ENCODE measurements around the gene STH. TPM values are rescaled to one million over a fixed set of nuclear protein-coding genes. Genes with fewer than 3 reads are reported as not detected.

STH gene
- total RNA-seq, 4 donors from 2014 or later: not detected

DNA sequence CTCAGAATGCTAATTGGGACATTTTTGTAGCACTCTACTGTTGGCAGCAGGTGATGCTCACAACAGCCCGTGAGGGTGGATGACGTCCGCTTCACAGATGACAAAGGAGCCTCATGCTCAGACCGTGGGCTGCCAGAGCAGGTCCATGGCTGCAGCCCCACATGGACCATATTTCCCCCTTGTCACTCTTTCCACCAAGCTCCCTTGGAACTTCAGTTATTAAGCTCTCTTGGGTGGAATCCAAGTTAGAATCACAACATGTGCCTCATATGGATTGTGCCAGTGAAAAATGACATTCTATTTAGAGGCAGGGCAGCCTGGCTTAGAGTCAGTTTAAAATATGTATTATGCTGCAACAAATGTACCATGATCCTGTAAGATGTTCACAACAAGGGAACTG is 33.2 kb upstream of the STH start:
- Histone ChIP-seq H3K4me3 (no peak overlapping the region), H3K27me3 (no peaks in the 10 kb centered on the region), H3K36me3 (no peaks in the 10 kb centered on the region), H3K27ac (peak overlapping the region in 3 of 4 donors; percentile 9 to 68 (median 45)), H3K9me3 (no peaks in the 10 kb centered on the region), H3K4me1 (peaks cover 6 to 56% (median 9%) of the 10 kb centered on the region in 3 donors)
- 40 to 51% methylated on average over 1 to 4 of the region's 4 CpGs for WGBS, 2 donors
- intact Hi-C loops (cut with DNase I): no loop called here
- no peak for DNase-seq
- no peak for TF ChIP-seq POLR2A (IDR thresholded peaks at IDR 0.05)
- TF ChIP-seq, protein P1, sequence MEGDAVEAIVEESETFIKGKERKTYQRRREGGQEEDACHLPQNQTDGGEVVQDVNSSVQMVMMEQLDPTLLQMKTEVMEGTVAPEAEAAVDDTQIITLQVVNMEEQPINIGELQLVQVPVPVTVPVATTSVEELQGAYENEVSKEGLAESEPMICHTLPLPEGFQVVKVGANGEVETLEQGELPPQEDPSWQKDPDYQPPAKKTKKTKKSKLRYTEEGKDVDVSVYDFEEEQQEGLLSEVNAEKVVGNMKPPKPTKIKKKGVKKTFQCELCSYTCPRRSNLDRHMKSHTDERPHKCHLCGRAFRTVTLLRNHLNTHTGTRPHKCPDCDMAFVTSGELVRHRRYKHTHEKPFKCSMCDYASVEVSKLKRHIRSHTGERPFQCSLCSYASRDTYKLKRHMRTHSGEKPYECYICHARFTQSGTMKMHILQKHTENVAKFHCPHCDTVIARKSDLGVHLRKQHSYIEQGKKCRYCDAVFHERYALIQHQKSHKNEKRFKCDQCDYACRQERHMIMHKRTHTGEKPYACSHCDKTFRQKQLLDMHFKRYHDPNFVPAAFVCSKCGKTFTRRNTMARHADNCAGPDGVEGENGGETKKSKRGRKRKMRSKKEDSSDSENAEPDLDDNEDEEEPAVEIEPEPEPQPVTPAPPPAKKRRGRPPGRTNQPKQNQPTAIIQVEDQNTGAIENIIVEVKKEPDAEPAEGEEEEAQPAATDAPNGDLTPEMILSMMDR (IDR thresholded peaks at IDR 0.05): no peak

DNA sequence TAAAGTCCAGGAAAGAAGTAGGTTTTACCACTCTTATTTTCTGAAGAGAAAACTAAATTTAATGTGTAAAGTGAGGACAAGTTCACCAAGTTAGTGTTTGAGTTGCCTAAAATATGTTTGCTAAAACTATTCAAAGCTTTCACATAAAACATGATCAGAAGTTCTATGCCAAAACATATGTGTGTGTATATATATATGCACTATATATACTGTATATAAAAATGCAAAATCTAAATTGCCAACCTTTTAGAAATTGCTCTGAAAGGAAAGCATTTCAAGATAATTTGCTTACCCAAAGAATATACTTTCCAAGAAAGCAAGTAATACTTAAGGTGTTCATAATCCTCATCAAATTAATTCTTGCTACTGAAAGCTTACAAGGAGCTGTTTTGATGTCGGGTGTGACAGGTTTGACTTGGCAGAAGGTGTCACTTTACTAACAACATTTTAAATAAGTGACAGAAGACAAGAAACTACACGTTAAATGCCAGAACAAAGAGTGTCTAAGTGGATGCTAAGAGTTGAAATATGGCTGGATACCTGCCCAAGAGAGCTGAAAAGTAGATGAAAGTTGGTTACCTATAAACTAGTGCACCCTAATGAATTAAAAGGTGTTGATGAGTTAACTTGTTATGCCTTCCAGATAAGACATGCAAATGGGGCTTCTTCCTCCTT is 32.3 kb upstream of the STH start:
- H3K4me1 ChIP-seq: peaks cover 6 to 65% (median 9%) of the 10 kb centered on the region in 3 donors
- H3K27ac ChIP-seq: peak overlapping the region in 3 of 4 donors; percentile 9 to 77 (median 45)
- no peaks in the 10 kb centered on the region for H3K36me3 ChIP-seq
- DNase-seq: no peak
- TF ChIP-seq, protein P1 (IDR thresholded peaks at IDR 0.05): no peak
- TF ChIP-seq POLR2A (IDR thresholded peaks at IDR 0.05): no peak
- no peak overlapping the region for H3K4me3 ChIP-seq
- H3K27me3 ChIP-seq: no peaks in the 10 kb centered on the region
- intact Hi-C loops (cut with DNase I): no loop called here
- 40 to 41% methylated on average over 2 of the region's 2 CpGs for WGBS, 2 donors
- H3K9me3 ChIP-seq: no peaks in the 10 kb centered on the region

DNA sequence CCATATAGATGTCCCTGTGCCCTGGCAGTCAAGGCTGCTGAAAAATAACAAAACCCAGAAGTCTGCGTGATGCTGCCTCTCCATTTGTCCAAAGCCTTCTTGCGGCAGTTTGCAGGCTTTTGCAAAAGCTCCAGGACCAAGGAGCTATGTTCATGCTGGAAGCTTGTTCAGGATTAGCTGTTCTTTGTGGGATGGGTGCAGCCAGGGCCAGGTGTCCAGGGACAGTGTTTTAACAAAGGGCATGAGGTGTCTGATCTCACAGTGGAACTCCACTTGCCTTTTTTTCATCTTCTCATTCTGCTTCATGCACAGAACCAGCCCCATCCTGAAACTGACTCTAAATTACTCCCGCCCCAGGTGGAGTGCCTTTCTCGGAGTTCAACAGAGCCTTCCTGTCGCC is 31.7 kb upstream of the STH start:
- WGBS, 2 donors: 36 to 74% methylated on average over 5 of the region's 5 CpGs
- intact Hi-C loops (cut with DNase I): no loop called here
- H3K4me1 ChIP-seq: peaks cover 6 to 72% (median 9%) of the 10 kb centered on the region in 3 donors
- H3K4me3 ChIP-seq: no peak overlapping the region
- H3K27me3 ChIP-seq: no peaks in the 10 kb centered on the region
- H3K9me3 ChIP-seq: no peaks in the 10 kb centered on the region
- H3K27ac ChIP-seq: peak overlapping the region in 2 of 4 donors; percentile 72 to 77
- H3K36me3 ChIP-seq: no peaks in the 10 kb centered on the region
- DNase-seq: no peak
- no peak for TF ChIP-seq POLR2A (IDR thresholded peaks at IDR 0.05)
- TF ChIP-seq, protein P1 (IDR thresholded peaks at IDR 0.05): no peak

DNA sequence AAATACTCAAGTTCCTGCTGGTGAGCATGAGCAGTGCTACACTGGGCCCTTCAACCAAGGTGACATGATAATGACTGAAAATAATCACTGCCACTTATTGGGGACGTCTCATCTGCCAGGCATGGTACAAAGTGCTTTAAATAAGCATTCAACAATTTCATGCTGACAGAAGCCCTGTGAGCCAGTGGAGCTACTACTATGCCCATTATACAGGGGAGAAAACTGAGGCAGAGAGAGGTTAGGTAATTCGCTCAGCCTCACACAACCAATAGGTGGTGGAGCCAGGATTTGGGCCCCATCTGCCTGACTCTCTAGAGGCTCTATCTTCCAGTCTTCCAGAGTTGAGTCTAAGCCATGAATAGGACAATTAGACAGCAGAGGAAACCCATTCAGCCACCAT is 30.3 kb upstream of the STH start:
- H3K27ac ChIP-seq: peak overlapping the region in 2 of 4 donors; percentile 72 to 77
- H3K9me3 ChIP-seq: no peaks in the 10 kb centered on the region
- TF ChIP-seq, protein P1 (IDR thresholded peaks at IDR 0.05): no peak
- TF ChIP-seq POLR2A (IDR thresholded peaks at IDR 0.05): no peak
- no peaks in the 10 kb centered on the region for H3K36me3 ChIP-seq
- WGBS, 2 donors: 79 to 89% methylated on average over 2 of the region's 2 CpGs
- intact Hi-C loops (cut with DNase I): no loop called here
- no peak for DNase-seq
- H3K4me1 ChIP-seq: peaks cover 14 to 80% (median 20%) of the 10 kb centered on the region in 3 donors
- H3K4me3 ChIP-seq: no peak overlapping the region
- H3K27me3 ChIP-seq: no peaks in the 10 kb centered on the region

DNA sequence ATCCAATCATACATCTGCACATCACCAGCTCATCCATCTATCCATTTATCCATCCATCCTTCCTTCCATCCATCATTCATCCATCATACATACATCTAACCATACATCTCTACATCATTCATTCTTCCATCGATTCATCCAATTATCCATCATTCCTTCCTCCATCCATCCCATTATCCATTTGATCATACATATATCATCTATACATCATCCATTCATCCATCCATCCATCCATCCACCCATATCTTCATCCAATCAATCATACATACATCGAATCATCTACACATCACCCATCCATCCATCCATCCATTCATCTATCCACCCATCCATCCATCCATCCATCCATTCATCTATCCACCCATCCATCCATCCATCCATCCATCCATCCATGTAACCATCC is 29.3 kb upstream of the STH start:
- H3K4me3 ChIP-seq: no peak overlapping the region
- peaks cover 24 to 86% (median 26%) of the 10 kb centered on the region in 3 donors for H3K4me1 ChIP-seq
- TF ChIP-seq, protein P1 (IDR thresholded peaks at IDR 0.05): no peak
- TF ChIP-seq POLR2A (IDR thresholded peaks at IDR 0.05): no peak
- no peaks in the 10 kb centered on the region for H3K36me3 ChIP-seq
- H3K27me3 ChIP-seq: no peaks in the 10 kb centered on the region
- 80 to 81% methylated on average over 2 of the region's 2 CpGs for WGBS, 2 donors
- intact Hi-C loops (cut with DNase I): no loop called here
- DNase-seq: no peak
- no peak overlapping the region for H3K27ac ChIP-seq
- H3K9me3 ChIP-seq: no peaks in the 10 kb centered on the region
